Measurements from ENCODE around the gene TIRAP. TPM values are rescaled to one million over a fixed set of nuclear protein-coding genes. Genes with fewer than 3 reads are reported as not detected.

TIRAP gene
- total RNA-seq, 4 donors from 2014 or later, result 8.6 to 15.2 (median 12.6) TPM

GRCh38 chr11:126265811-126266210 lies 17.1 kb upstream of the TIRAP start:
- Histone ChIP-seq H3K36me3 (peaks cover 57% of the 10 kb centered on the region), H3K27ac (no peak overlapping the region), H3K9me3 (no peaks in the 10 kb centered on the region), H3K27me3 (no peaks in the 10 kb centered on the region), H3K4me3 (no peak overlapping the region), H3K4me1 (peaks cover 22% of the 10 kb centered on the region)
- no peak for TF ChIP-seq POLR2A (IDR thresholded peaks at IDR 0.05)
- TF ChIP-seq POLR2AphosphoS5 (IDR thresholded peaks at IDR 0.05), result no peak
- TF ChIP-seq EP300 (IDR thresholded peaks at IDR 0.05), result no peak
- no peak for TF ChIP-seq CTCF (IDR thresholded peaks at IDR 0.05)
- DNase-seq (ENCODE audit: low spot score in 2 of 2), result no peak
- 73% methylated on average over 8 of the region's 8 CpGs for WGBS

GRCh38 chr11:126267650-126268049 lies 15.2 kb upstream of the TIRAP start:
- Histone ChIP-seq H3K9me3 (no peaks in the 10 kb centered on the region), H3K27me3 (no peaks in the 10 kb centered on the region), H3K4me3 (peak overlapping the region; percentile 69), H3K36me3 (peaks cover 44% of the 10 kb centered on the region), H3K4me1 (peaks cover 22% of the 10 kb centered on the region), H3K27ac (peak overlapping the region; percentile 90)
- WGBS, result 52% methylated on average over 6 of the region's 6 CpGs
- no peak for DNase-seq (ENCODE audit: low spot score in 2 of 2)
- TF ChIP-seq POLR2A (IDR thresholded peaks at IDR 0.05) (no peak), EP300 (IDR thresholded peaks at IDR 0.05) (no peak), POLR2AphosphoS5 (IDR thresholded peaks at IDR 0.05) (no peak), CTCF (IDR thresholded peaks at IDR 0.05) (no peak)

- peak overlapping the region; percentile 90 for H3K27ac ChIP-seq
- TF ChIP-seq POLR2AphosphoS5 (IDR thresholded peaks at IDR 0.05), result no peak
- H3K4me3 ChIP-seq, result peak overlapping the region; percentile 69
- H3K36me3 ChIP-seq, result peaks cover 41% of the 10 kb centered on the region
- peaks cover 22% of the 10 kb centered on the region for H3K4me1 ChIP-seq
- WGBS, result 0% methylated on average over 23 of the region's 23 CpGs
- no peak for DNase-seq (ENCODE audit: low spot score in 2 of 2)
- H3K27me3 ChIP-seq, result no peaks in the 10 kb centered on the region
- H3K9me3 ChIP-seq, result no peaks in the 10 kb centered on the region
These were observed 14.6 kb upstream of the TIRAP start for GRCh38 chr11:126268361-126268707.

- Histone ChIP-seq H3K4me3 (peak within 1 kb of the TSS; percentile 69), H3K27me3 (no peaks in the 10 kb centered on the region), H3K4me1 (peaks cover 22% of the 10 kb centered on the region), H3K27ac (peak within 1 kb of the TSS; percentile 90), H3K36me3 (peaks cover 35% of the 10 kb centered on the region), H3K9me3 (no peaks in the 10 kb centered on the region)
- under 1% methylated on average over 34 of the region's 64 CpGs for WGBS
- TF ChIP-seq EP300 (IDR thresholded peaks at IDR 0.05) (peak; percentile 62), POLR2AphosphoS5 (IDR thresholded peaks at IDR 0.05) (peak; percentile 39 to 93 (median 76)), CTCF (IDR thresholded peaks at IDR 0.05) (no peak), POLR2A (IDR thresholded peaks at IDR 0.05) (peak; percentile 71 to 79)
- DNase-seq (ENCODE audit: low spot score in 2 of 2), result peak; percentile 100
These were observed 13.9 kb upstream of the TIRAP start, which contains the start of the genes FOXRED1 and SRPRA for GRCh38 chr11:126268708-126269579. TSS of gene FOXRED1 (plus strand) at chr11:126269154. CDS start at chr11:126269207, 53 bp downstream. TSS of gene SRPRA (minus strand) at chr11:126268895. CDS start at chr11:126268804, 91 bp downstream.

DNA sequence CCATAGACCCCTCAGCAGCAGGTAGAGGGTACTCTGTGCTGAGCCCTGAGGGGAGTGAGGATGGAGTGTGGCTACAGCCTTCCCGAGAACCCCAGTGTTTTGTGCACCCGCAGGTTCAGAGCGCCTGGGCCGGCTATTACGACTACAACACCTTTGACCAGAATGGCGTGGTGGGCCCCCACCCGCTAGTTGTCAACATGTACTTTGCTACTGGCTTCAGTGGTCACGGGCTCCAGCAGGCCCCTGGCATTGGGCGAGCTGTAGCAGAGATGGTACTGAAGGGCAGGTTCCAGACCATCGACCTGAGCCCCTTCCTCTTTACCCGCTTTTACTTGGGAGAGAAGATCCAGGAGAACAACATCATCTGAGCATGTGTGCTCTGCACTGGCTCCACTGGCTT lies 5.6 kb upstream of the TIRAP start:
- no peak overlapping the region for H3K27ac ChIP-seq
- H3K27me3 ChIP-seq, result no peaks in the 10 kb centered on the region
- H3K4me3 ChIP-seq, result no peak overlapping the region
- peaks cover 8% of the 10 kb centered on the region for H3K4me1 ChIP-seq
- peak in 1 of 2 donors; percentile 66 for DNase-seq (ENCODE audit: low spot score in 2 of 2)
- 94% methylated on average over 11 of the region's 11 CpGs for WGBS
- no peaks in the 10 kb centered on the region for H3K9me3 ChIP-seq
- TF ChIP-seq EP300 (IDR thresholded peaks at IDR 0.05) (no peak), POLR2A (IDR thresholded peaks at IDR 0.05) (no peak), CTCF (IDR thresholded peaks at IDR 0.05) (no peak), POLR2AphosphoS5 (IDR thresholded peaks at IDR 0.05) (no peak)
- peaks cover 22% of the 10 kb centered on the region for H3K36me3 ChIP-seq
